IMR-90 (cell line): Measurements from ENCODE around the gene TSEN54.

Experiments
- BHLHE40 ChIP-seq: fragments of 150-350 bp; IDR thresholded peaks from 2 replicates; pipeline ENCODE4 v1.6.1; 2016; ENCODE audit warnings: mild to moderate bottlenecking, low read depth, low read length
- CTCF ChIP-seq: conservative IDR thresholded peaks from 2 replicates; pipeline ENCODE4 v1.5.1; 2012; ENCODE audit warnings: mild to moderate bottlenecking, low read depth, low read length, improper control_type of control experiment
- ELK1 ChIP-seq: fragments of 150-350 bp; IDR thresholded peaks from 2 replicates; pipeline ENCODE4 v1.6.1; 2016; ENCODE audit warnings: low read depth, mild to moderate bottlenecking, low read length, moderate library complexity, borderline replicate concordance
- FOS ChIP-seq: fragments of 150-350 bp; IDR thresholded peaks from 2 replicates; pipeline ENCODE4 v1.6.1; 2016; ENCODE audit warnings: low read depth, low read length
- MXI1 ChIP-seq: IDR thresholded peaks from 2 replicates; pipeline ENCODE4 v1.6.1; 2012; ENCODE audit warnings: low read depth, mild to moderate bottlenecking, low read length, moderate library complexity, borderline replicate concordance
- RCOR1 ChIP-seq: IDR thresholded peaks from 2 replicates; pipeline ENCODE4 v1.6.1; 2012; ENCODE audit warnings: mild to moderate bottlenecking, low read length, improper control_type of control experiment; ENCODE audit not compliant: insufficient replicate concordance
- RFX5 ChIP-seq: IDR thresholded peaks from 2 replicates; pipeline ENCODE4 v1.8.0; 2012; ENCODE audit warnings: low read depth, mild to moderate bottlenecking, low read length, moderate library complexity
- SMC3 ChIP-seq: fragments of 150-350 bp; IDR thresholded peaks from 2 replicates; pipeline ENCODE4 v1.6.1; 2016; ENCODE audit warnings: low read depth, mild to moderate bottlenecking, antibody characterized with exemption, low read length, moderate library complexity

DNA sequence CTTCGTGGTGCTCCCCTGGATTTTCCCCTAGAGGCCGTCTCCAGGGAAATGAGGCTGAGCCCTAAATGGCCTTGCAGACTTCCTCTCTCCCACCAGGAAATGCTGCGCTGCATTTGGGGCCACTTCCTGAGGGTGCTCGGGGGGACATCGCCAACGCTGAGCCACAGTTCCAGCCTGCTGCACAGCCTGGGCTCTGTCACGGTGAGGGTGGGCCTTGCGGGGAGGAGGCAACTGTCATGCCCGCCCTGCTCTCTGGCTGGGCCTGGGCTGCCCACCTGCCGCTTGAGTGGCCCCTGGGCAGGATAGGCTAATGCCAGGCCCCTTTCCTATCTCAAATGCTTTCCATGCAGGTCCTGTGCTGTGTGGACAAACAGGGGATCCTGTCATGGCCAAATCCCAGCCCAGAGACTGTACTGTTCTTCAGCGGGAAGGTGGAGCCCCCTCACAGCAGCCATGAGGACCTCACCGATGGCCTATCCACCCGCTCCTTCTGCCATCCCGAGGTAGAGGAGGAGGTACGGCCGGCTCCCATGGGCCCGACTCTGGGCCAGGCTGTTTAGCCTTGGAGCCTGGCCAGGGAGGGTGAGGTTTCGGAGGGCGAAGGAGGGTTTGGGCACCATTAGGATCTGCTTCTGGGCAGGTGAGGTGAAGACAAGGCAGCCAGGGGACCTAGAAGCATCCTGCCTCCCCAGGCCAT, 25.2 kb upstream of the TSEN54 start:
- no peak for TF ChIP-seq CTCF
- no peak for TF ChIP-seq RFX5
- no peak for TF ChIP-seq FOS
- no peak for TF ChIP-seq MXI1
- no peak for TF ChIP-seq ELK1
- TF ChIP-seq BHLHE40: no peak
- TF ChIP-seq SMC3: no peak
- no peak for TF ChIP-seq RCOR1
